ENCODE data around the gene NHERF1.
A peak's percentile ranks its signal among the peaks of the same experiment; 100 is the strongest.

The NHERF1 gene

GRCh38 chr17:74768069-74768762 lies 19.8 kb downstream of the NHERF1 start:
- no peak for DNase-seq (ENCODE audit: low read depth)

GRCh38 chr17:74768763-74769114 lies 20.3 kb downstream of the NHERF1 start:
- no peak for DNase-seq (ENCODE audit: low read depth)

GRCh38 chr17:74769266-74769855 lies 20.9 kb downstream of the NHERF1 start:
- DNase-seq (ENCODE audit: low read depth), result no peak

GRCh38 chr17:74769856-74770497 lies 21.5 kb downstream of the NHERF1 start:
- DNase-seq (ENCODE audit: low read depth), result no peak

- DNase-seq (ENCODE audit: low read depth), result peak; percentile 65
Observed at GRCh38 chr17:74770498-74771318, 22.3 kb downstream of the NHERF1 start.

- DNase-seq (ENCODE audit: low read depth), result no peak
Observed at GRCh38 chr17:74771319-74771914, 23.0 kb downstream of the NHERF1 start.

- DNase-seq (ENCODE audit: low read depth), result no peak
Observed at GRCh38 chr17:74772053-74772452, 23.6 kb downstream of the NHERF1 start.

GRCh38 chr17:74773414-74773813 lies 25.0 kb downstream of the NHERF1 start:
- no peak for DNase-seq (ENCODE audit: low read depth)

GRCh38 chr17:74773871-74774286 lies 25.5 kb downstream of the NHERF1 start:
- DNase-seq (ENCODE audit: low read depth), result no peak

GRCh38 chr17:74775409-74776043 lies 27.1 kb downstream of the NHERF1 start:
- DNase-seq (ENCODE audit: low read depth), result no peak

GRCh38 chr17:74776044-74776962 lies 27.9 kb downstream of the NHERF1 start, which contains the start of gene NAT9:
Gene NAT9 (minus strand): TSS chr17:74776345. CDS start chr17:74775698, 647 bp downstream.
- DNase-seq (ENCODE audit: low read depth), result peak; percentile 99

GRCh38 chr17:74776990-74777389 lies 28.6 kb downstream of the NHERF1 start:
- DNase-seq (ENCODE audit: low read depth), result no peak

- no peak for DNase-seq (ENCODE audit: low read depth)
Observed at GRCh38 chr17:74777901-74778515, 29.6 kb downstream of the NHERF1 start.

- no peak for DNase-seq (ENCODE audit: low read depth)
Observed at GRCh38 chr17:74778960-74779359, 30.5 kb downstream of the NHERF1 start.

- no peak for DNase-seq (ENCODE audit: low read depth)
Observed at GRCh38 chr17:74779501-74779900, 31.1 kb downstream of the NHERF1 start.

GRCh38 chr17:74779948-74780400 lies 31.5 kb downstream of the NHERF1 start:
- DNase-seq (ENCODE audit: low read depth), result peak; percentile 42

GRCh38 chr17:74780443-74781238 lies 32.2 kb downstream of the NHERF1 start:
- no peak for DNase-seq (ENCODE audit: low read depth)

- no peak for DNase-seq (ENCODE audit: low read depth)
Observed at GRCh38 chr17:74782571-74782970, 34.1 kb downstream of the NHERF1 start.

Measured in activated T-cell treated with anti-CD3 and anti-CD28 coated beads for 24 hours (primary cell).